Measurements from ENCODE around the gene P4HA2. TPM values are rescaled to one million over a fixed set of nuclear protein-coding genes. Genes with fewer than 3 reads are reported as not detected.
A peak's percentile ranks its signal among the peaks of the same experiment; 100 is the strongest.

The P4HA2 gene
- polyA plus RNA-seq, 1 experiment: 435 TPM

GRCh38 chr5:132270335-132270665 lies 42.6 kb upstream of the P4HA2 start:
- ChIA-PET CTCF (interaction anchor here (1.1 kb wide), 1 partner anchor 32 kb away, joined by 4 read pairs; no protein-coding TSS in a partner anchor), POLR2A (no interaction called here)
- H3K4me3 ChIP-seq (ENCODE audit: low read depth, low read length): no peak overlapping the region
- H3K36me3 ChIP-seq (ENCODE audit: control insufficient read depth, insufficient read depth, low read length): peaks cover 20% of the 10 kb centered on the region
- no peak for TF ChIP-seq CTCF (IDR thresholded peaks at IDR 0.05; ENCODE audit: insufficient read depth, low read depth, low read length)
- DNase-seq (ENCODE audit: low read depth): no peak
- H3K27me3 ChIP-seq (ENCODE audit: control insufficient read depth, insufficient read depth, low read length): no peaks in the 10 kb centered on the region

GRCh38 chr5:132269635-132270334 lies 42.1 kb upstream of the P4HA2 start:
- no peak for TF ChIP-seq CTCF (IDR thresholded peaks at IDR 0.05; ENCODE audit: insufficient read depth, low read depth, low read length)
- no peak for DNase-seq (ENCODE audit: low read depth)
- Histone ChIP-seq H3K27me3 (ENCODE audit: control insufficient read depth, insufficient read depth, low read length) (no peaks in the 10 kb centered on the region), H3K4me3 (ENCODE audit: low read depth, low read length) (no peak overlapping the region), H3K36me3 (ENCODE audit: control insufficient read depth, insufficient read depth, low read length) (peaks cover 20% of the 10 kb centered on the region)
- CTCF ChIA-PET: interaction anchor here (1.1 kb wide), 1 partner anchor 31 kb away, joined by 4 read pairs; no protein-coding TSS in a partner anchor
- POLR2A ChIA-PET: no interaction called here

GRCh38 chr5:132268769-132269551 lies 41.3 kb upstream of the P4HA2 start:
- H3K36me3 ChIP-seq (ENCODE audit: control insufficient read depth, insufficient read depth, low read length): peaks cover 18% of the 10 kb centered on the region
- ChIA-PET CTCF (interaction anchor here (0.7 to 1.7 kb wide), 3 partner anchors 31 to 88 kb away, joined by 3 to 4 read pairs (median 3); no protein-coding TSS in a partner anchor), POLR2A (interaction anchor here (0.6 kb wide), 1 partner anchor 44 kb away, joined by 4 read pairs; no protein-coding TSS in a partner anchor)
- H3K27me3 ChIP-seq (ENCODE audit: control insufficient read depth, insufficient read depth, low read length): no peaks in the 10 kb centered on the region
- DNase-seq (ENCODE audit: low read depth): peak; percentile 63
- TF ChIP-seq CTCF (IDR thresholded peaks at IDR 0.05; ENCODE audit: insufficient read depth, low read depth, low read length): no peak
- no peak overlapping the region for H3K4me3 ChIP-seq (ENCODE audit: low read depth, low read length)

- ChIA-PET POLR2A (interaction anchor here (0.6 kb wide), 1 partner anchor 43 kb away, joined by 4 read pairs; no protein-coding TSS in a partner anchor), CTCF (interaction anchor here (0.7 to 1.7 kb wide), 4 partner anchors 14 to 88 kb away, joined by 3 to 4 read pairs (median 3); no protein-coding TSS in a partner anchor)
- Histone ChIP-seq H3K36me3 (ENCODE audit: control insufficient read depth, insufficient read depth, low read length) (peaks cover 18% of the 10 kb centered on the region), H3K4me3 (ENCODE audit: low read depth, low read length) (no peak overlapping the region), H3K27me3 (ENCODE audit: control insufficient read depth, insufficient read depth, low read length) (no peaks in the 10 kb centered on the region)
- no peak for TF ChIP-seq CTCF (IDR thresholded peaks at IDR 0.05; ENCODE audit: insufficient read depth, low read depth, low read length)
- no peak for DNase-seq (ENCODE audit: low read depth)
These were observed 40.5 kb upstream of the P4HA2 start for GRCh38 chr5:132267931-132268768.
